HG02840 (cell line): Measurements from ENCODE around the gene USP3.

Experiments
- ATAC-seq: cut with Tn5 transposase; IDR thresholded peaks from one replicate; pipeline ENCODE4 v1.9.1; 2021; ENCODE audit warnings: mild to moderate bottlenecking, moderate library complexity, moderate number of reproducible peaks; ENCODE audit not compliant: unreplicated experiment, low FRiP score

The USP3 gene

GRCh38 chr15:63634154-63634553 is 129.8 kb downstream of the USP3 start:
- no peak for ATAC-seq

GRCh38 chr15:63636518-63637061 is 132.2 kb downstream of the USP3 start:
- ATAC-seq = no peak

DNA sequence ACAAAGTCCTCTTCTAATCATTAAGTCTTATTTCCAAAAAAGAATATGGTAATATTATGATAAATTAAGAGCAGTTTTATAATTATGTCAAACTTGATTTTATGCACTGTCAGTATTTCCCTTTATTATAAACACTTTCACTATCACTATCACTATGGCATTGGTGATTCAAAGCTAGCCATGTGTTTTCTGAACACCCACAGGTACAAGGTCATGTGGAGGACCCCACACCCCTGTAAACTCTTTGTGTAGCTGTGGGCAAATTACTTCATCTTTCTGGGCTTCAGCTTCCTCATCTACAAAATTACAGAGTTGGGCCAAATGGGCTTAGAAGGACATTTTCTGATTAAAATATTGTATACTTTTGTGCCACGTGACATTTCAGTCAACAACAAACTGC is 134.4 kb downstream of the USP3 start:
- no peak for ATAC-seq

GRCh38 chr15:63640146-63640545 is 135.8 kb downstream of the USP3 start:
- ATAC-seq = no peak
